Endothelial cell of umbilical vein (primary cell): Measurements from ENCODE around the gene EOLA1. TPM values are rescaled to one million over a fixed set of nuclear protein-coding genes. Genes with fewer than 3 reads are reported as not detected.
"Not testable (repeated sequence)": the region's sequence is repeated elsewhere in the genome, so short reads cannot be mapped to it uniquely, and the experiment has no call there.

ENCODE experiments used
- BruUV-seq: library from RNA; stranded (reverse); fragments of 400-500 nt; replicated peaks from 2 replicates; lab custom pipeline; 2021; lab: Mats Ljungman, UMichigan
- CTCF ChIA-PET: fragments of 300-600, 350-600 bp; sonication (Branson Sonifier 250); formaldehyde crosslinking; loops from one replicate; lab custom pipeline; 2021; ENCODE audit warnings: antibody characterized with exemption, inconsistent platforms; lab: Charles Lee
- POLR2A ChIA-PET: fragments of 300-600, 350-600 bp; sonication (Branson Sonifier 250); formaldehyde crosslinking; loops from one replicate; lab custom pipeline; 2021; ENCODE audit warnings: antibody characterized with exemption, inconsistent platforms; lab: Charles Lee
- DNase-seq: peaks from one replicate; pipeline ENCODE4 v3.0.0-alpha.2; 2011; ENCODE audit warnings: low read depth, low spot score
- FAIRE-seq: peaks from 2 replicates; lab custom pipeline; 2011; peaks lifted over from hg19 to GRCh38; lab: Jason Lieb, UNC
- H2AFZ ChIP-seq: 2 replicates; pipeline ENCODE4 v1.6.0; 2012; ENCODE audit warnings: low read depth, low read length, control low read depth, inconsistent platforms
- H3K27ac ChIP-seq: 2 replicates; pipeline ENCODE4 v1.5.1; 2011; ENCODE audit warnings: low read depth, mild to moderate bottlenecking, control low read depth, low read length, moderate library complexity; ENCODE audit not compliant: insufficient read depth
- H3K27me3 ChIP-seq, 2 experiments: 2 replicates each; pipeline versions ENCODE4 v1.6.0 to v1.6.1; 2011; ENCODE audit warnings: low read length in 2 of 2, mixed read lengths in 1 of 2; ENCODE audit not compliant: control insufficient read depth in 2 of 2, insufficient read depth in 2 of 2
- H3K36me3 ChIP-seq, 2 experiments: 2 replicates in 1 of 2; 3 replicates in 1 of 2; pipeline ENCODE4 v1.5.1; 2011; ENCODE audit warnings: low read length in 2 of 2, mild to moderate bottlenecking in 1 of 2, moderate library complexity in 1 of 2; ENCODE audit not compliant: control insufficient read depth in 2 of 2, insufficient read depth in 2 of 2; ENCODE audit errors: extremely low read depth in 1 of 2
- H3K4me1 ChIP-seq: 3 replicates; pipeline ENCODE4 v1.5.1; 2011; ENCODE audit warnings: mild to moderate bottlenecking, low read length; ENCODE audit not compliant: control insufficient read depth, insufficient read depth; ENCODE audit errors: extremely low read depth
- H3K4me2 ChIP-seq: 2 replicates; pipeline ENCODE4 v1.6.1; 2011; ENCODE audit warnings: low read length, control low read depth, mixed read lengths; ENCODE audit not compliant: insufficient read depth
- H3K4me3 ChIP-seq, 3 experiments: fragments of 200-600 bp in 1 of 3; sonication (generic), shearing (Covaris generic) in 1 of 3; replicated peaks in 1 of 3; 2 replicates each; pipeline ENCODE4 v1.5.1; 2011 to 2016; ENCODE audit warnings: control low read depth in 3 of 3, low read length in 3 of 3, mild to moderate bottlenecking in 2 of 3, inconsistent platforms in 1 of 3, low read depth in 1 of 3, moderate library complexity in 1 of 3; ENCODE audit not compliant: insufficient read depth in 1 of 3
- H3K79me2 ChIP-seq: 2 replicates; pipeline ENCODE4 v1.6.0; 2012; ENCODE audit warnings: low read length, inconsistent platforms; ENCODE audit not compliant: control insufficient read depth, insufficient read depth
- H3K9ac ChIP-seq: replicated peaks from 2 replicates; pipeline ENCODE3; 2011; ENCODE audit warnings: low read length, control low read depth; ENCODE audit not compliant: insufficient read depth; ENCODE audit errors: extremely low read depth
- H3K9me1 ChIP-seq: replicated peaks from 3 replicates; pipeline ENCODE4 v1.6.0; 2011; ENCODE audit warnings: mild to moderate bottlenecking, low read length; ENCODE audit not compliant: control insufficient read depth, insufficient read depth; ENCODE audit errors: extremely low read depth
- H3K9me3 ChIP-seq: replicated peaks from 2 replicates; pipeline ENCODE4 v1.5.1; 2012; ENCODE audit warnings: low read length, inconsistent platforms; ENCODE audit not compliant: control insufficient read depth, insufficient read depth
- H4K20me1 ChIP-seq: replicated peaks from 2 replicates; pipeline ENCODE3; 2011; ENCODE audit warnings: mild to moderate bottlenecking, low read length; ENCODE audit not compliant: control insufficient read depth, insufficient read depth; ENCODE audit errors: extremely low read depth
- CTCF ChIP-seq, 2 donors: IDR thresholded peaks; 1 replicate in 1 of 2; 2 replicates in 1 of 2; pipeline ENCODE4 v1.5.1; 2011; ENCODE audit warnings: low read length in 2 of 2, mild to moderate bottlenecking in 2 of 2, moderate library complexity in 2 of 2, control low read depth in 1 of 2, inconsistent platforms in 1 of 2, low read depth in 1 of 2; ENCODE audit not compliant: insufficient read depth in 1 of 2; ENCODE audit errors: extremely low read depth in 1 of 2
- EZH2 ChIP-seq: IDR thresholded peaks from 2 replicates; pipeline ENCODE4 v1.6.1; 2012; ENCODE audit warnings: borderline replicate concordance, low read depth, mild to moderate bottlenecking, moderate library complexity, low read length, inconsistent platforms; ENCODE audit not compliant: severe bottlenecking
- FOS ChIP-seq: IDR thresholded peaks from 2 replicates; pipeline ENCODE4 v1.6.1; 2011; ENCODE audit warnings: mild to moderate bottlenecking, low read length, moderate library complexity, borderline replicate concordance; ENCODE audit not compliant: insufficient read depth
- GATA2 ChIP-seq: IDR thresholded peaks from 2 replicates; pipeline ENCODE4 v1.7.0; 2011; ENCODE audit warnings: low read depth, mild to moderate bottlenecking, moderate library complexity, mixed read lengths, low read length; ENCODE audit not compliant: insufficient read length, insufficient read depth
- JUN ChIP-seq: IDR thresholded peaks from 2 replicates; pipeline ENCODE4 v1.6.1; 2011; ENCODE audit warnings: borderline replicate concordance, low read depth; ENCODE audit not compliant: insufficient read length, insufficient read depth
- MYC ChIP-seq: IDR thresholded peaks from one replicate; pipeline ENCODE4 v1.6.1; 2011; ENCODE audit warnings: mild to moderate bottlenecking, low read depth, low read length
- POLR2A ChIP-seq: IDR thresholded peaks from 2 replicates; pipeline ENCODE4 v1.6.1; 2012; ENCODE audit warnings: low read depth, mild to moderate bottlenecking, control low read depth, low read length
- POLR2AphosphoS5 ChIP-seq: IDR thresholded peaks from 2 replicates; pipeline ENCODE4 v1.6.1; 2012; ENCODE audit warnings: low read depth, mild to moderate bottlenecking, control low read depth, low read length, moderate library complexity; ENCODE audit not compliant: insufficient read depth
- dilution Hi-C: fragments of 300-500 bp; cut with MboI; formaldehyde crosslinking; loops from one replicate; pipeline ENCODE4 v1.15.0; 2019; ENCODE audit warnings: low sequenced_read_pairs; ENCODE audit not compliant: extremely low pct_ligation_motif_present
- intact Hi-C: fragments of 100-400 bp; cut with micrococcal nuclease; formaldehyde crosslinking; loops from one replicate; pipeline ENCODE4 v1.10.0; 2022
- polyA plus RNA-seq, 4 experiments: library from polyadenylated mRNA; depleted of rRNA in 3 of 4; stranded (reverse) in 3 of 4; unstranded in 1 of 4; fragments of >200 nt; gene quantifications; 2 replicates each; pipeline versions ENCODE4 v1.2.1 to v1.2.3, GENCODE V29; 2011 to 2012; ENCODE audit warnings: missing spikeins in 1 of 4
- total RNA-seq: library from RNA; stranded (reverse); gene quantifications from 2 replicates; pipeline ENCODE4 v1.2.3, GENCODE V29; 2021
- TF ChIP-seq, protein P1 (sequence below): IDR thresholded peaks from 2 replicates; pipeline ENCODE4 v1.6.1; 2011; ENCODE audit not compliant: insufficient read depth, insufficient read length

Gene EOLA1
- total and polyA plus RNA-seq, 2 donors (not counting 3 experiments of a cell fraction or from before 2014, with no cell fraction given), result 12.5 to 24.6 TPM

GRCh38 chrX:149551939-149552248, 11.1 kb downstream of the EOLA1 start:
- peak; percentile 85 for FAIRE-seq
- BruUV-seq, H4K20me1 ChIP-seq, H3K4me2 ChIP-seq, H3K4me1 ChIP-seq, H3K9me3 ChIP-seq, DNase-seq, H3K36me3 ChIP-seq, H3K79me2 ChIP-seq, CTCF ChIA-PET, H3K9ac ChIP-seq, POLR2A ChIA-PET, H2AFZ ChIP-seq, H3K27ac ChIP-seq, H3K27me3 ChIP-seq, H3K9me1 ChIP-seq, H3K4me3 ChIP-seq, intact Hi-C loops, dilution Hi-C loops: not testable (repeated sequence)

- H3K9me1 ChIP-seq, dilution Hi-C loops, BruUV-seq: not testable (repeated sequence)
Measured at GRCh38 chrX:149555251-149555650, 14.4 kb downstream of the EOLA1 start.

GRCh38 chrX:149563359-149563758, 22.5 kb downstream of the EOLA1 start:
- H3K36me3 ChIP-seq, result no peaks in the 10 kb centered on the region
- no peak for FAIRE-seq
- no peaks in the 10 kb centered on the region for H3K9me3 ChIP-seq
- POLR2A ChIA-PET, result no interaction called here
- no peaks in the 10 kb centered on the region for H4K20me1 ChIP-seq
- DNase-seq, result no peak
- H3K9ac ChIP-seq, result no peak overlapping the region
- CTCF ChIA-PET, result no interaction called here
- H3K27me3 ChIP-seq, result no peaks in the 10 kb centered on the region
- no peaks in the 10 kb centered on the region for H3K4me1 ChIP-seq
- dilution Hi-C loops (no loop called here), intact Hi-C loops (no loop called here)
- no peaks in the 10 kb centered on the region for H3K9me1 ChIP-seq
- H3K4me3 ChIP-seq, result no peak overlapping the region
- no peak overlapping the region for H3K27ac ChIP-seq
- no peaks in the 10 kb centered on the region for H3K79me2 ChIP-seq
- no peak overlapping the region for H3K4me2 ChIP-seq
- no TSS peak for BruUV-seq
- H2AFZ ChIP-seq, result no peak overlapping the region
- TF ChIP-seq, protein P1, sequence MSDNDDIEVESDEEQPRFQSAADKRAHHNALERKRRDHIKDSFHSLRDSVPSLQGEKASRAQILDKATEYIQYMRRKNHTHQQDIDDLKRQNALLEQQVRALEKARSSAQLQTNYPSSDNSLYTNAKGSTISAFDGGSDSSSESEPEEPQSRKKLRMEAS, result no peak
- TF ChIP-seq POLR2AphosphoS5, result no peak
- TF ChIP-seq POLR2A, result no peak
- TF ChIP-seq EZH2, result no peak
- no peak for TF ChIP-seq MYC
- no peak for TF ChIP-seq FOS
- no peak for TF ChIP-seq GATA2
- TF ChIP-seq JUN, result no peak
- TF ChIP-seq CTCF (IDR thresholded peaks at IDR 0.05; ENCODE audit: extremely low read depth in 1 of 2, insufficient read depth in 1 of 2, low read depth in 1 of 2, low read length in 2 of 2), result no peak

More at GRCh38 chrX:149555251-149555650, 14.4 kb downstream of the EOLA1 start:
- H4K20me1 ChIP-seq, H2AFZ ChIP-seq, POLR2A ChIA-PET, H3K4me1 ChIP-seq, CTCF ChIA-PET, H3K79me2 ChIP-seq, H3K4me2 ChIP-seq, FAIRE-seq, DNase-seq, H3K9me3 ChIP-seq, H3K27ac ChIP-seq, intact Hi-C loops, H3K9ac ChIP-seq, H3K36me3 ChIP-seq, H3K27me3 ChIP-seq, H3K4me3 ChIP-seq: not testable (repeated sequence)
